Ovary (tissue), 3 donors: ENCODE results near the gene PPP1R1A.

Source experiments
- CTCF ChIP-seq, 3 donors: fragments of 450-650 bp in 2 of 3; fragments of 200-600 bp in 1 of 3; IDR thresholded peaks; one replicate each; pipeline versions ENCODE4 v1.5.1 to v1.8.0; 2016 to 2022; ENCODE audit warnings: antibody characterized with exemption in 3 of 3, mild to moderate bottlenecking in 1 of 3
- EP300 ChIP-seq: sonication (generic); formaldehyde crosslinking; IDR thresholded peaks from one replicate; pipeline ENCODE4 v1.6.1; 2017; ENCODE audit warnings: antibody characterized with exemption
- donor health status: DM: no; HTN: no; CAD: no.

DNA sequence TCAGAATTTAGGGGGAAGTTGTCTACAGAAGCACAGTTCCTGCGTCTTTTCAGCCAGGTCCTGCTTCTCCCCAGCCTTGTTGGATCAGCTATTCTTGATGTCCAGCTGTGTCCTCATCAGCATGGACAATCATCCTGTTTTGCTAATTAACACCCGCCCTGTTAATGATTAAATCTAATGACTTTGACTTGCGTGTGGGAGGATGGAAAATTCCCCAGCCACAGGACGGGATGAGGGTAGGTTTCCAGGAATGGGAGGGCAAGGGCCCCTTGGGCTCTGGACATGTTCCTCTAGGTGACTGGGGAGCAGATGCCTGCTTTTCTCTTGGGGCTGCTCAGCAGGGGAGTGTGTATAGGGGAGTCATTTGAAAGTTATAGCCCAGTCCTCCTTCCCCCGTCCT lies 5.3 kb upstream of the PPP1R1A start:
- TF ChIP-seq CTCF (IDR thresholded peaks at IDR 0.05) (no peak), EP300 (no peak)
